Keratinocyte (primary cell): ENCODE measurements around the gene FAM240A. TPM values are rescaled to one million over a fixed set of nuclear protein-coding genes. Genes with fewer than 3 reads are reported as not detected.

ENCODE experiments used
- DNase-seq: peaks from one replicate; pipeline ENCODE4 v3.0.0-alpha.2; 2011; ENCODE audit warnings: low read depth, missing footprints, low spot score
- FAIRE-seq: peaks from 2 replicates; lab custom pipeline; 2011; peaks lifted over from hg19 to GRCh38; lab: Jason Lieb, UNC
- H2AFZ ChIP-seq: 2 replicates; pipeline ENCODE4 v1.6.0; 2012; ENCODE audit warnings: low read length, control low read depth, inconsistent platforms; ENCODE audit not compliant: control insufficient read depth
- H3K27ac ChIP-seq: 2 replicates; pipeline ENCODE4 v1.5.1; 2011; ENCODE audit warnings: low read length; ENCODE audit not compliant: control insufficient read depth, insufficient read depth
- H3K27me3 ChIP-seq: 3 replicates; pipeline ENCODE4 v1.6.0; 2011; ENCODE audit warnings: low read length; ENCODE audit not compliant: control insufficient read depth, insufficient read depth; ENCODE audit errors: extremely low read depth
- H3K36me3 ChIP-seq, 2 experiments: 2 replicates in 1 of 2; 3 replicates in 1 of 2; pipeline ENCODE4 v1.5.1; 2011; ENCODE audit warnings: low read length in 2 of 2, mild to moderate bottlenecking in 1 of 2; ENCODE audit not compliant: control insufficient read depth in 2 of 2, insufficient read depth in 2 of 2; ENCODE audit errors: extremely low read depth in 1 of 2
- H3K4me1 ChIP-seq: 3 replicates; pipeline ENCODE4 v1.5.1; 2011; ENCODE audit warnings: low read length; ENCODE audit not compliant: control insufficient read depth, insufficient read depth; ENCODE audit errors: extremely low read depth
- H3K4me2 ChIP-seq: 3 replicates; pipeline ENCODE4 v1.6.0; 2011; ENCODE audit warnings: low read depth, low read length; ENCODE audit not compliant: control insufficient read depth, insufficient read depth; ENCODE audit errors: extremely low read depth
- H3K4me3 ChIP-seq, 3 experiments: fragments of 200-600 bp in 1 of 3; sonication (generic) in 1 of 3; 2 replicates in 2 of 3; 3 replicates in 1 of 3; pipeline ENCODE4 v1.5.1; 2011 to 2016; ENCODE audit warnings: low read length in 3 of 3, mild to moderate bottlenecking in 3 of 3, control low read depth in 2 of 3, inconsistent platforms in 1 of 3, low read depth in 1 of 3, mixed read lengths in 1 of 3, mixed run types in 1 of 3, moderate library complexity in 1 of 3; ENCODE audit not compliant: control insufficient read depth in 2 of 3, insufficient read depth in 2 of 3; ENCODE audit errors: extremely low read depth in 1 of 3
- H3K79me2 ChIP-seq: 2 replicates; pipeline ENCODE4 v1.6.0; 2012; ENCODE audit warnings: low read length; ENCODE audit not compliant: control insufficient read depth, insufficient read depth
- H3K9ac ChIP-seq: 3 replicates; pipeline ENCODE4 v1.6.0; 2011; ENCODE audit warnings: low read length; ENCODE audit not compliant: control insufficient read depth, insufficient read depth; ENCODE audit errors: extremely low read depth
- H3K9me1 ChIP-seq: 3 replicates; pipeline ENCODE4 v1.6.0; 2011; ENCODE audit warnings: low read length; ENCODE audit not compliant: control insufficient read depth, insufficient read depth; ENCODE audit errors: extremely low read depth
- H3K9me3 ChIP-seq: 2 replicates; pipeline ENCODE4 v1.5.1; 2012; ENCODE audit warnings: low read depth, low read length; ENCODE audit not compliant: control insufficient read depth
- H4K20me1 ChIP-seq: 3 replicates; pipeline ENCODE4 v1.6.0; 2011; ENCODE audit warnings: low read length; ENCODE audit not compliant: control insufficient read depth, insufficient read depth; ENCODE audit errors: extremely low read depth
- EZH2 ChIP-seq: IDR thresholded peaks from one replicate; pipeline ENCODE4 v1.6.1; 2012; ENCODE audit warnings: inconsistent platforms, mild to moderate bottlenecking, low read length, moderate library complexity
- dilution Hi-C: fragments of 300-500 bp; cut with MboI; formaldehyde crosslinking; loops from one replicate; pipeline ENCODE4 v1.7.0; 2020; ENCODE audit warnings: low sequenced_read_pairs; ENCODE audit not compliant: extremely low pct_ligation_motif_present
- polyA plus RNA-seq, 5 experiments: library from polyadenylated mRNA; depleted of rRNA in 3 of 5; stranded (reverse) in 3 of 5; stranded (forward) in 1 of 5; unstranded in 1 of 5; fragments of >200 nt; gene quantifications; 1 replicate in 1 of 5; 2 replicates in 3 of 5; 3 replicates in 1 of 5; pipeline versions ENCODE4 v1.2.1 to v1.2.3, GENCODE V29; 2011 to 2012; ENCODE audit warnings: missing spikeins in 2 of 5, low read depth in 1 of 5, low replicate concordance in 1 of 5
- TF ChIP-seq, protein P1 (sequence below), 3 experiments: IDR thresholded peaks in 1 of 3; conservative IDR thresholded peaks in 1 of 3; optimal IDR thresholded peaks in 1 of 3; 2 replicates in 2 of 3; 3 replicates in 1 of 3; pipeline versions ENCODE3 to v1.5.1; 2011; ENCODE audit warnings: low read length in 3 of 3, mild to moderate bottlenecking in 3 of 3, moderate library complexity in 2 of 3, control low read depth in 1 of 3, inconsistent platforms in 1 of 3; ENCODE audit not compliant: insufficient read depth in 2 of 3; ENCODE audit errors: extremely low read depth in 1 of 3

Gene FAM240A
- polyA plus RNA-seq, 1 donor (not counting 4 experiments of a cell fraction or from before 2014, with no cell fraction given): not detected

DNA sequence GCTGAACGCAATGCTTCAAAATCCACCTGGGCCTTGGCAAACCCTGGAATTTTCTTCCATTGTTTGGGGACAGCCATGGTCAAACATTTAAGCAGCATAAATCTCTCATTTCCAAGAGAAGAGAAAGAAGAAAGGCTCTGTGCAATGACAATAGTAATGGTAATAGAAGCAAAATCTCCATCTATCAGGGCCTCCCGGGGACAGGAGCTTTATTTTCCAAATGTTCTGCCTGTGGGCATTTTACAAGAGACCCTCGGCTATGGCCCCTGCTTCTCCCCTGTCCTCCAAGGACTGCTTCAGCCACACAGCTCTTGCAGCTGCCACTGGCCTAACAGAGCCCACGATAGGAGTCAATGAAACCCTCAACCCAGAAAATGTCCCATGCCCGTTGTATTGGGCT is 12.7 kb upstream of the FAM240A start:
- Histone ChIP-seq H3K27ac (no peak overlapping the region), H4K20me1 (no peaks in the 10 kb centered on the region), H2AFZ (no peak overlapping the region), H3K9ac (no peak overlapping the region), H3K9me1 (no peaks in the 10 kb centered on the region), H3K4me2 (no peak overlapping the region), H3K36me3 (no peaks in the 10 kb centered on the region), H3K79me2 (no peaks in the 10 kb centered on the region), H3K9me3 (no peaks in the 10 kb centered on the region), H3K27me3 (no peaks in the 10 kb centered on the region), H3K4me3 (no peak overlapping the region), H3K4me1 (no peaks in the 10 kb centered on the region)
- TF ChIP-seq, protein P1, sequence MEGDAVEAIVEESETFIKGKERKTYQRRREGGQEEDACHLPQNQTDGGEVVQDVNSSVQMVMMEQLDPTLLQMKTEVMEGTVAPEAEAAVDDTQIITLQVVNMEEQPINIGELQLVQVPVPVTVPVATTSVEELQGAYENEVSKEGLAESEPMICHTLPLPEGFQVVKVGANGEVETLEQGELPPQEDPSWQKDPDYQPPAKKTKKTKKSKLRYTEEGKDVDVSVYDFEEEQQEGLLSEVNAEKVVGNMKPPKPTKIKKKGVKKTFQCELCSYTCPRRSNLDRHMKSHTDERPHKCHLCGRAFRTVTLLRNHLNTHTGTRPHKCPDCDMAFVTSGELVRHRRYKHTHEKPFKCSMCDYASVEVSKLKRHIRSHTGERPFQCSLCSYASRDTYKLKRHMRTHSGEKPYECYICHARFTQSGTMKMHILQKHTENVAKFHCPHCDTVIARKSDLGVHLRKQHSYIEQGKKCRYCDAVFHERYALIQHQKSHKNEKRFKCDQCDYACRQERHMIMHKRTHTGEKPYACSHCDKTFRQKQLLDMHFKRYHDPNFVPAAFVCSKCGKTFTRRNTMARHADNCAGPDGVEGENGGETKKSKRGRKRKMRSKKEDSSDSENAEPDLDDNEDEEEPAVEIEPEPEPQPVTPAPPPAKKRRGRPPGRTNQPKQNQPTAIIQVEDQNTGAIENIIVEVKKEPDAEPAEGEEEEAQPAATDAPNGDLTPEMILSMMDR (optimal IDR thresholded peaks at IDR 0.05 in 1 of 3, IDR thresholded peaks at IDR 0.05 in 1 of 3, conservative IDR thresholded peaks at IDR 0.05 in 1 of 3; ENCODE audit: extremely low read depth in 1 of 3, insufficient read depth in 2 of 3, low read length in 3 of 3): no peak
- no peak for TF ChIP-seq EZH2
- DNase-seq (no peak), FAIRE-seq (no peak)
- dilution Hi-C loops: no loop called here

DNA sequence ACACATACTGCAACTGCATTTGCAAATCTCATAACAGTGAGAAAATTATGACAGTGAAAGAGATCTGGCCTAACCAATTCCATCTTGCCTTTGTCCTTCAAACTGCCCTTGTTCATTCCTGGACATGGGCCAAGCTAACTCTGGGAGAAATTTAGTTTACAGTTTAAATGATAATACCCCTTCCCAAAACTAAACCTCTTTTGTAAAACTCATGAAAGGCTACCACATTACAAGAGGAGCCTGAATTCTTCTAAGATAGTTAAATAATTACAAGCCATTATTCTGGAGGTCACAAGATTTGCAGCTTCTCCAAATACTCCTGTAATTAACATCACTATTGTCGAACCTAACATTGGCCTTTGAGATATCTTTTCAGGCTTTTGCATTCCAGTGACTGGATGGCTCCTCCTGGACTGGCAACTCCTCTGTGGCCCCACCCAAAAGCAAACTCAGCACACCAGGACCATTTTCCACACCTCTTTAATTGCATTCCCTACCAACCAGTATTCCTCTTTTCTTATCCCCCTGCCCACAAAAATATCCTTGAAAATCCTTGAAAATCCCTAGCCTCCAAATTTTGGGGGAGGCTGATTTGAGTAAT is 8.8 kb upstream of the FAM240A start:
- no peaks in the 10 kb centered on the region for H4K20me1 ChIP-seq
- no peak for DNase-seq
- no peaks in the 10 kb centered on the region for H3K27me3 ChIP-seq
- H3K4me3 ChIP-seq: no peak overlapping the region
- no peaks in the 10 kb centered on the region for H3K4me1 ChIP-seq
- no peak overlapping the region for H3K27ac ChIP-seq
- no peaks in the 10 kb centered on the region for H3K36me3 ChIP-seq
- no peaks in the 10 kb centered on the region for H3K9me3 ChIP-seq
- FAIRE-seq: no peak
- H3K9ac ChIP-seq: no peak overlapping the region
- dilution Hi-C loops: no loop called here
- no peaks in the 10 kb centered on the region for H3K9me1 ChIP-seq
- H3K4me2 ChIP-seq: no peak overlapping the region
- TF ChIP-seq, protein P1 (optimal IDR thresholded peaks at IDR 0.05 in 1 of 3, IDR thresholded peaks at IDR 0.05 in 1 of 3, conservative IDR thresholded peaks at IDR 0.05 in 1 of 3; ENCODE audit: extremely low read depth in 1 of 3, insufficient read depth in 2 of 3, low read length in 3 of 3): no peak
- TF ChIP-seq EZH2: no peak
- no peaks in the 10 kb centered on the region for H3K79me2 ChIP-seq
- no peak overlapping the region for H2AFZ ChIP-seq
